Activated naive CD4-positive, alpha-beta T cell treated with anti-CD3 and anti-CD28 coated beads, Interleukin-2, amount 50 U/mL, for 24 hours (primary cell): Measurements from ENCODE around the gene GRWD1.

ENCODE experiments used
- H3K27ac Mint-ChIP-seq: one replicate; pipeline ENCODE4 v1.8.0; 2021; ENCODE audit warnings: mild to moderate bottlenecking, mixed read lengths
- H3K27me3 Mint-ChIP-seq: one replicate; pipeline ENCODE4 v1.8.0; 2021; ENCODE audit warnings: mixed read lengths
- H3K36me3 Mint-ChIP-seq: one replicate; pipeline ENCODE4 v1.8.0; 2021; ENCODE audit warnings: mixed read lengths
- H3K4me1 Mint-ChIP-seq: one replicate; pipeline ENCODE4 v1.8.0; 2021; ENCODE audit warnings: mixed read lengths
- H3K4me3 Mint-ChIP-seq: one replicate; pipeline ENCODE4 v1.8.0; 2021; ENCODE audit warnings: mild to moderate bottlenecking, mixed read lengths
- H3K9me3 Mint-ChIP-seq: one replicate; pipeline ENCODE4 v1.8.0; 2021; ENCODE audit warnings: mixed read lengths

Gene GRWD1

GRCh38 chr19:48506138-48506733 is 60.5 kb downstream of the GRWD1 start:
- Mint-ChIP-seq H3K4me1 (peaks cover 13% of the 10 kb centered on the region), H3K36me3 (no peaks in the 10 kb centered on the region), H3K27ac (no peak overlapping the region), H3K4me3 (no peak overlapping the region), H3K9me3 (no peaks in the 10 kb centered on the region), H3K27me3 (no peaks in the 10 kb centered on the region)
